GM23338 (cell line): ENCODE data around the gene MOB3B.

Source experiments
- EZH2 ChIP-seq: fragments of 200-600 bp; sonication (generic); IDR thresholded peaks from one replicate; pipeline ENCODE4 v1.8.0; 2017; ENCODE audit warnings: antibody characterized with exemption, mild to moderate bottlenecking, low read depth; ENCODE audit not compliant: unreplicated experiment
- JUNB ChIP-seq: IDR thresholded peaks from one replicate; pipeline ENCODE4 v1.6.1; 2016; ENCODE audit warnings: antibody characterized with exemption; ENCODE audit not compliant: unreplicated experiment
- TF ChIP-seq, protein P1 (sequence below), 2 experiments: fragments of 200-600 bp in 1 of 2; sonication (generic) in 1 of 2; conservative IDR thresholded peaks; 2 replicates each; pipeline versions ENCODE4 v1.5.1 to v1.6.1; 2016 to 2017; ENCODE audit warnings: antibody characterized with exemption in 2 of 2, low read depth in 2 of 2, mild to moderate bottlenecking in 2 of 2, moderate library complexity in 1 of 2

GRCh38 chr9:27382975-27383374 is 146.6 kb downstream of the MOB3B start:
- TF ChIP-seq, protein P1, sequence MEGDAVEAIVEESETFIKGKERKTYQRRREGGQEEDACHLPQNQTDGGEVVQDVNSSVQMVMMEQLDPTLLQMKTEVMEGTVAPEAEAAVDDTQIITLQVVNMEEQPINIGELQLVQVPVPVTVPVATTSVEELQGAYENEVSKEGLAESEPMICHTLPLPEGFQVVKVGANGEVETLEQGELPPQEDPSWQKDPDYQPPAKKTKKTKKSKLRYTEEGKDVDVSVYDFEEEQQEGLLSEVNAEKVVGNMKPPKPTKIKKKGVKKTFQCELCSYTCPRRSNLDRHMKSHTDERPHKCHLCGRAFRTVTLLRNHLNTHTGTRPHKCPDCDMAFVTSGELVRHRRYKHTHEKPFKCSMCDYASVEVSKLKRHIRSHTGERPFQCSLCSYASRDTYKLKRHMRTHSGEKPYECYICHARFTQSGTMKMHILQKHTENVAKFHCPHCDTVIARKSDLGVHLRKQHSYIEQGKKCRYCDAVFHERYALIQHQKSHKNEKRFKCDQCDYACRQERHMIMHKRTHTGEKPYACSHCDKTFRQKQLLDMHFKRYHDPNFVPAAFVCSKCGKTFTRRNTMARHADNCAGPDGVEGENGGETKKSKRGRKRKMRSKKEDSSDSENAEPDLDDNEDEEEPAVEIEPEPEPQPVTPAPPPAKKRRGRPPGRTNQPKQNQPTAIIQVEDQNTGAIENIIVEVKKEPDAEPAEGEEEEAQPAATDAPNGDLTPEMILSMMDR (conservative IDR thresholded peaks at IDR 0.05; ENCODE audit: low read depth in 2 of 2) = no peak
- TF ChIP-seq EZH2 (no peak), JUNB (no peak)
